HG02642 (cell line): ENCODE measurements around the gene ANK2.
"Not testable (repeated sequence)": the region's sequence is repeated elsewhere in the genome, so short reads cannot be mapped to it uniquely, and the experiment has no call there.

Experiments
- ATAC-seq: cut with Tn5 transposase; IDR thresholded peaks from one replicate; pipeline ENCODE4 v1.9.1; 2021; ENCODE audit warnings: mild to moderate bottlenecking; ENCODE audit not compliant: unreplicated experiment, poor library complexity

ANK2 gene

GRCh38 chr4:113181289-113182007 lies 132.0 kb downstream of the ANK2 start:
- ATAC-seq: no peak

GRCh38 chr4:113183032-113183605 lies 133.7 kb downstream of the ANK2 start:
- ATAC-seq: no peak

GRCh38 chr4:113186220-113186619 lies 136.8 kb downstream of the ANK2 start:
- ATAC-seq: not testable (repeated sequence)

GRCh38 chr4:113186913-113187312 lies 137.5 kb downstream of the ANK2 start:
- ATAC-seq: no peak

GRCh38 chr4:113187358-113187757 lies 137.9 kb downstream of the ANK2 start:
- ATAC-seq: no peak

- ATAC-seq: no peak
These were observed 140.1 kb downstream of the ANK2 start for GRCh38 chr4:113189546-113189945.

GRCh38 chr4:113209153-113209552 lies 159.7 kb downstream of the ANK2 start:
- no peak for ATAC-seq

GRCh38 chr4:113209652-113210320 lies 160.3 kb downstream of the ANK2 start:
- no peak for ATAC-seq

- ATAC-seq: no peak
These were observed 163.2 kb downstream of the ANK2 start for GRCh38 chr4:113212613-113213012.

GRCh38 chr4:113221990-113222389 lies 172.5 kb downstream of the ANK2 start:
- no peak for ATAC-seq

- ATAC-seq: no peak
These were observed 173.0 kb downstream of the ANK2 start for GRCh38 chr4:113222471-113222870.

GRCh38 chr4:113223001-113223400 lies 173.5 kb downstream of the ANK2 start:
- ATAC-seq: no peak

GRCh38 chr4:113232194-113232593 lies 182.7 kb downstream of the ANK2 start:
- no peak for ATAC-seq

- no peak for ATAC-seq
These were observed 187.5 kb downstream of the ANK2 start for GRCh38 chr4:113236916-113237315.

GRCh38 chr4:113243312-113243711 lies 193.9 kb downstream of the ANK2 start:
- no peak for ATAC-seq

GRCh38 chr4:113244747-113245146 lies 195.3 kb downstream of the ANK2 start:
- not testable (repeated sequence) for ATAC-seq

- no peak for ATAC-seq
These were observed 198.9 kb downstream of the ANK2 start for GRCh38 chr4:113248320-113248719.

- ATAC-seq: no peak
These were observed 206.2 kb downstream of the ANK2 start for GRCh38 chr4:113255628-113256027.

- no peak for ATAC-seq
These were observed 207.5 kb downstream of the ANK2 start for GRCh38 chr4:113256946-113257345.

GRCh38 chr4:113260688-113261087 lies 211.2 kb downstream of the ANK2 start:
- no peak for ATAC-seq

- no peak for ATAC-seq
These were observed 213.8 kb downstream of the ANK2 start for GRCh38 chr4:113263274-113263673.
